Gastrocnemius medialis (tissue), 4 donors: Measurements from ENCODE around the gene COPS6. TPM values are rescaled to one million over a fixed set of nuclear protein-coding genes. Genes with fewer than 3 reads are reported as not detected.

Experiments
- ATAC-seq, 2 donors: fragments of 150-250 bp; one replicate each; pipeline ENCODE4 v1.9.1; 2016
- DNase-seq, 2 donors: peaks; one replicate each; pipeline ENCODE4 v3.0.0-alpha.2; 2019
- H3K27ac ChIP-seq, 4 donors: fragments of 200-600 bp; sonication (generic); 1 replicate in 1 of 4; 2 replicates in 3 of 4; pipeline ENCODE4 v1.5.1; 2016 to 2018; ENCODE audit warnings: mild to moderate bottlenecking in 2 of 4, moderate library complexity in 1 of 4
- H3K27me3 ChIP-seq, 3 donors: fragments of 200-600 bp; sonication (generic) in 2 of 3; 1 replicate in 1 of 3; 2 replicates in 2 of 3; pipeline versions ENCODE4 v1.5.1 to v1.6.0; 2016 to 2019; ENCODE audit warnings: mild to moderate bottlenecking in 1 of 3, moderate library complexity in 1 of 3
- H3K36me3 ChIP-seq, 2 donors: fragments of 200-600 bp; sonication (generic) in 1 of 2; one replicate each; pipeline ENCODE4 v1.5.1; 2017 to 2018
- H3K4me1 ChIP-seq, 2 donors: fragments of 200-600 bp; sonication (generic) in 1 of 2; one replicate each; pipeline ENCODE4 v1.5.1; 2016 to 2017; ENCODE audit warnings: mild to moderate bottlenecking in 2 of 2
- H3K4me3 ChIP-seq, 4 donors: fragments of 200-600 bp; sonication (generic) in 3 of 4; 1 replicate in 1 of 4; 2 replicates in 3 of 4; pipeline ENCODE4 v1.5.1; 2016 to 2019; ENCODE audit warnings: mild to moderate bottlenecking in 2 of 4
- H3K9me3 ChIP-seq, 3 donors: fragments of 200-600 bp; sonication (generic) in 2 of 3; 1 replicate in 1 of 3; 2 replicates in 2 of 3; pipeline ENCODE4 v1.5.1; 2016 to 2019
- CTCF ChIP-seq, 5 experiments: fragments of 450-650 bp in 3 of 5; fragments of 200-600 bp in 2 of 5; sonication (generic) in 2 of 5; IDR thresholded peaks in 4 of 5; conservative IDR thresholded peaks in 1 of 5; 1 replicate in 4 of 5; 2 replicates in 1 of 5; pipeline ENCODE4 v1.5.1; 2016 to 2019; ENCODE audit warnings: antibody characterized with exemption in 5 of 5, mild to moderate bottlenecking in 3 of 5, moderate library complexity in 3 of 5
- POLR2A ChIP-seq, 2 donors: fragments of 450-650 bp; IDR thresholded peaks; one replicate each; pipeline ENCODE4 v1.6.1; 2017; ENCODE audit warnings: antibody characterized with exemption in 2 of 2, mild to moderate bottlenecking in 2 of 2, moderate library complexity in 2 of 2
- in situ Hi-C, 4 donors: fragments of 200-750 bp; cut with MboI; loops; one replicate each; pipeline versions ENCODE4 v1.15.0 to v1.8.0; 2017; ENCODE audit warnings: low sequenced_read_pairs in 4 of 4
- intact Hi-C: fragments of 100-400 bp; cut with DNase I; formaldehyde crosslinking; loops from one replicate; pipeline ENCODE4 v1.15.1; 2023; ENCODE audit warnings: low total_unique reads
- total RNA-seq, 4 donors: library from RNA; depleted of rRNA; stranded (reverse); fragments of >200 nt; gene quantifications; one replicate each; pipeline versions ENCODE4 v1.1.0 to v1.2.3, GENCODE V29; 2016

The COPS6 gene
- total RNA-seq, 4 donors from 2014 or later = 32.6 to 57.9 (median 39.4) TPM

GRCh38 chr7:100059251-100059739 lies 29.5 kb upstream of the COPS6 start:
- DNase-seq = no peak
- Histone ChIP-seq H3K4me1 (no peaks in the 10 kb centered on the region), H3K36me3 (peaks cover 0 to 66% of the 10 kb centered on the region in 2 donors), H3K9me3 (no peaks in the 10 kb centered on the region), H3K27me3 (no peaks in the 10 kb centered on the region), H3K27ac (no peak overlapping the region), H3K4me3 (no peak overlapping the region)
- intact Hi-C loops = no loop called here
- in situ Hi-C loops = no loop called here
- no peak for ATAC-seq
- TF ChIP-seq POLR2A (IDR thresholded peaks at IDR 0.05) (no peak), CTCF (IDR thresholded peaks at IDR 0.05 in 4 of 5, conservative IDR thresholded peaks at IDR 0.05 in 1 of 5) (no peak)

GRCh38 chr7:100061518-100062193 lies 27.1 kb upstream of the COPS6 start:
- Histone ChIP-seq H3K27ac (no peak overlapping the region), H3K9me3 (no peaks in the 10 kb centered on the region), H3K27me3 (no peaks in the 10 kb centered on the region), H3K4me3 (no peak overlapping the region), H3K4me1 (peaks cover 0 to 4% of the 10 kb centered on the region in 2 donors), H3K36me3 (peaks cover 0 to 75% of the 10 kb centered on the region in 2 donors)
- ATAC-seq = no peak
- in situ Hi-C loops = no loop called here
- no peak for DNase-seq
- intact Hi-C loops = no loop called here
- no peak for TF ChIP-seq CTCF (IDR thresholded peaks at IDR 0.05 in 4 of 5, conservative IDR thresholded peaks at IDR 0.05 in 1 of 5)
- TF ChIP-seq POLR2A (IDR thresholded peaks at IDR 0.05) = no peak

- TF ChIP-seq POLR2A (IDR thresholded peaks at IDR 0.05) (no peak), CTCF (IDR thresholded peaks at IDR 0.05 in 4 of 5, conservative IDR thresholded peaks at IDR 0.05 in 1 of 5) (no peak)
- in situ Hi-C loops (no loop called here), intact Hi-C loops (no loop called here)
- Histone ChIP-seq H3K4me1 (peaks cover 0 to 4% of the 10 kb centered on the region in 2 donors), H3K9me3 (no peaks in the 10 kb centered on the region), H3K36me3 (peaks cover 0 to 61% of the 10 kb centered on the region in 2 donors), H3K27me3 (no peaks in the 10 kb centered on the region), H3K4me3 (no peak overlapping the region), H3K27ac (no peak overlapping the region)
- ATAC-seq (no peak), DNase-seq (no peak)
Observed at GRCh38 chr7:100063376-100063775, 25.4 kb upstream of the COPS6 start.

- H3K9me3 ChIP-seq = no peaks in the 10 kb centered on the region
- H3K36me3 ChIP-seq = peaks cover 0 to 61% of the 10 kb centered on the region in 2 donors
- H3K27ac ChIP-seq = no peak overlapping the region
- DNase-seq = no peak
- H3K4me1 ChIP-seq = peaks cover 0 to 4% of the 10 kb centered on the region in 2 donors
- no peak overlapping the region for H3K4me3 ChIP-seq
- intact Hi-C loops (no loop called here), in situ Hi-C loops (no loop called here)
- TF ChIP-seq CTCF (IDR thresholded peaks at IDR 0.05 in 4 of 5, conservative IDR thresholded peaks at IDR 0.05 in 1 of 5) = no peak
- no peak for TF ChIP-seq POLR2A (IDR thresholded peaks at IDR 0.05)
- ATAC-seq = no peak
- H3K27me3 ChIP-seq = no peaks in the 10 kb centered on the region
Observed at GRCh38 chr7:100064162-100064561, 24.6 kb upstream of the COPS6 start.
